Occipital lobe (tissue), 2 donors: ENCODE measurements around the gene MICALL1. TPM values are rescaled to one million over a fixed set of nuclear protein-coding genes. Genes with fewer than 3 reads are reported as not detected.
"Not testable (repeated sequence)": the region's sequence is repeated elsewhere in the genome, so short reads cannot be mapped to it uniquely, and the experiment has no call there.

Experiments
- DNase-seq: peaks from one replicate; lab custom pipeline; 2025; lab: John Stamatoyannopoulos, UW
- total RNA-seq: library from RNA; depleted of rRNA; stranded (reverse); fragments of >200 nt; gene quantifications from one replicate; pipeline ENCODE4 v1.2.3, GENCODE V29; 2014

MICALL1 gene
- total RNA-seq, 1 donor from 2014 or later: 22.9 TPM

GRCh38 chr22:37954686-37955085 lies 48.6 kb downstream of the MICALL1 start:
- DNase-seq: no peak

- not testable (repeated sequence) for DNase-seq
Observed at GRCh38 chr22:37955825-37956397, 49.8 kb downstream of the MICALL1 start.

DNA sequence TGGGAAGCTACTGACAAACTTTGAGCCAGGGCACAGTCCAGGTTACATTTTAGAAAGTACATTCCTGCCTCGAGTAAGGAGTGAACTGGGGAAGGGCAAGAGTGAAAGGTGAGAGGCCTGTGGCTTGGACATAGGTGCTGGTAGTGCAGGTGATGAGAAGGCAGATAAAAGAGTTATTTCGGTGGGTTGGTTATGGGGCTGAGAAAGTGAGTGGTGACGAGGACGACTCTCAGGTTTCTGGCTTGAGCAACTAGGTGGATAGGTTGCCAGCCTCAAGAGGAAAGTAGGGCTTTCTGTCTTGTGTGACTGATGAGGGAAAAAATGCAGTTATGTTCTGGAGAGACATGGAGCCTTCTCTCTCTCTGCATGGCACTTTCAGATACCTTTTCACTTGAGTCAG lies 51.1 kb downstream of the MICALL1 start:
- DNase-seq: no peak

GRCh38 chr22:37959231-37959825 lies 53.2 kb downstream of the MICALL1 start:
- no peak for DNase-seq

DNA sequence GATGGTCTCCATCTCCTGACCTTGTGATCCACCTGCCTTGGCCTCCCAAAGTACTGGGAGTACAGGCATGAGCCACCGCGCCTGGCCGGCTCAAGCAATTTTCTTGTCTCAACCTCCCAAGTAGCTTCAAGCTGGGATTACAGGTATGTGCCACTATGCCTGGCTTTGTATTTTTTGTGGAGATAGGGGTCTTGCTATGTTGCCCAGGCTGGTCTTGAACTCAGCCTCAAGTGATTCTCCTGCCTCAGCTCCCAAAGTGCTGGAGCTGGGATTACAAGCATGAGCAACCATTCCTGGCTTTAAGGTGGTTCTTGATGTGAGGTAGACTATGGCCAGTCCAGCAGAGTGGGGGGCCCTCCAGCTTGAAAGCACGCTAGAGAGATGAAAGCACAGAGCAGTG lies 55.0 kb downstream of the MICALL1 start:
- DNase-seq: no peak

GRCh38 chr22:37965940-37966664 lies 60.0 kb downstream of the MICALL1 start:
- DNase-seq: no peak

- no peak for DNase-seq
Observed at GRCh38 chr22:37967147-37967546, 61.0 kb downstream of the MICALL1 start.

DNA sequence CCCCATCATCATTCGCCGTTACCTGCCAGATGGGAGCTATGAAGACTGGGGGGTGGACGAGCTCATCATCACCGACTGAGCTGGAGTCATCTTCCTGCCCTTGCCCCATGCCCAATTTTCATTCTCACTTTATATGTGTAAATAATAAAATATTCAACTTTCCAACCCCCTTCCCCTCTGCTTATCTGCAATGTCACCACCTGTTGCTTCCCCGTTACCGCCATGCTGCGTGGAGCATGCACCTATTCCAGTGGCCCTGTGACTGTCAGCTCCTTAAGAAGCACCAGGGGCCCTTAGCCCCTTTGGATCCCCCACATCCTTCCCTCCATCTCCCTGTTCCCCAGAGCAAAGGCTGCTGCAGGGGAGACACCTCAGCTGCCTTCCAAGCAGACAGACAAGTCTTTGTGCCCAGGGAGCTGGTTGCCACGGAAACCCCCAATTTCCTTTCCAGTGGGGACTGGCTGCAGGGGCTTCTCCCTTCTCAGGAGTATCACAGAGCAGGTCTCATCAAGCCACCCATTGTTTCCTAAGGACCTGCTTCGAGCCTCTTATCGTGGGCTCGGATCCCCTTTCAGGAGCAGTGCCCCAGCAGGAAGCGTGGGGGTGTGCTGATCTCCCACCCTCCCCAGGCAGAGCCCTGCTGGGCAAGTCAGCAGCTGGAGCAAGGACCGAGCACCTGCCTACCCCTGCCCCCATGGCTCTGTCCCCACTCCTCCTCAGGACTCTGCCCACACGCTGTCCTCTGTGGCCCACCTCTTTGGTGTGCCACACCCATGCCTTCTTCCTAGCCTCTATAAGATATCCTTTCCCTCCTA lies 61.7 kb downstream of the MICALL1 start:
- DNase-seq: no peak

DNA sequence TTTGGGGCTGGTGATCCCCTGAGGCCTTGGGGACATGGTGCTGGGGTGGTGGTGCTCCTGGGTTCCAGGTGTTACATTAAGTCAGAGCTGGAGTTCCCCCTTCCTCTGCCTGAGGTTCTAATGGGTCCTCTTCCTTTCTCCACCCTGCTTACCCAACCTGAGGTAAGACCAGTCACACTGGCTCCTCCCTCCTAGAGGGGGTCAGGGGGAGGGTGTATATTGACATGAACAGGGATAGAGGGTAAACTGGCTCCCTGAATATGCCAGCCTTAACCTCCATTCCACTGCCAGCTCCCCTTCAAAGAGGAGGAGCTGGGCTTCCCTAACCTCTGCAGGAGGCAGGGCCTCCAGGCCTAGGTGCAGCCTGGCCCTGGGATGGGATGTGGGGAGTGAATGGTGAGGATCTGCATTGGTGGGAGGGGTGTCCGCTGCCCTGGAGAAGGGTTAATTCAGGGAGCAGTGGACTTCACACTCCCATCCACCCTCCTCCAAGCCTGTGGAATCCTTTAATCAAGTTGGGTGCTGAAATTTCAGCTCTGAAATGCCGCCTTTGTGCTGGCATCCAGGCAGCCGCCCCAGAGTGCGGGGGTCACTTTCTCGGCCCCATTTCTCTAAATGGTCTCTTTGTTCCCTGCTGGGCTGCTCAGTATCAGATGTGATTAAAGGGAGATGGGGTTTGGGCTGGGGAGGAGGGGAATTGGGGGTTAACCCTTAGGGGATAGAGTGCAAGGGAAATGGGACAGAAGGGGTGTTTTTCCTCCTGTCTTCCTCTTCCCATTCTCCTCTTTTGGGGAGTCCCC lies 62.6 kb downstream of the MICALL1 start:
- DNase-seq: peak; percentile 51

- no peak for DNase-seq
Observed at GRCh38 chr22:37970864-37971263, 64.8 kb downstream of the MICALL1 start.

- DNase-seq: no peak
Observed at GRCh38 chr22:37971475-37972434, 65.7 kb downstream of the MICALL1 start.

- no peak for DNase-seq
Observed at GRCh38 chr22:37972527-37972926, 66.4 kb downstream of the MICALL1 start.

DNA sequence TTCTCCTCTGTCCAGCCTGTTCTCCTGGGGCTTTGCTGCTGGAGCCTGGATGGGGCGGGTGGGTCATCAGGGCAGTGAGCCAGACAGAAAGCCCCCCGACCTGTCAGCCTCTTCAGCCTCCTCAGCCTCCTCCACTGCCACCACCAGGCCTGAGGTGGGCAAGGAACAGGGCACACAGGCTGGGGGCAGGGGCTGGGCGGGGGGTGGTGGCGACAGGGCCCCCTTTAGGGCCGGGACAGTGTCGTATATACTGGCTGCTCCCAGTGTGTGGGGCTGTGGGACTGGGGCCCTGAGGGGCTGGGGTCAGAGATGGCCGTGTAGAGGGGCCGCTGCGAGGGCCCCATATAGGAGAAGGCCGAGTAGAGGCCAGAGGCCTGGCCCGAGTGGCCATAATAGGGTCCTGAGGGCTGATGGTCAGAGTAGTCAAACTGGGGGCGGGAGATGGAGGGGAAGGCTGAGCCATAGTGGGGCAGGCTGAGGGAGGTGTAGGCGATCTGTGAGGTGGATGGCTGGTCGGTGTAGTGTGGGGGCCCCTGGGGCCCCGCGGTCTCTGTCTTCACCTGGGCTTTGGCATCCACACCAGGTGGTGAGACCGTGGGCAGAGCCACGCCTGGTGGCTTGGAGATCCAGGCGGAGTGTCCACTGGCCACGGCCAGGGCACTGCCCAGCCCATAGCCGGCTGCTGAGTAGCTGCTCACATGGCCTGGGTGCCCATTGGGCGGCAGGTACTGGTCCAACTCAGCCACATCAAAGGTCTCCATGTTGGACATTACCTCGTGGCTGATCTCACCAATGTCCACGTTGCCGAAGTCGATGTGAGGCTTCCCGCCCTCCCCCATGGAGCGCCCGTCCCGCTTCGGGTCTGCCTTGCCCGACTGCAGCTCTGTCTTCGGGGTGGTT lies 67.4 kb downstream of the MICALL1 start:
- DNase-seq: no peak

DNA sequence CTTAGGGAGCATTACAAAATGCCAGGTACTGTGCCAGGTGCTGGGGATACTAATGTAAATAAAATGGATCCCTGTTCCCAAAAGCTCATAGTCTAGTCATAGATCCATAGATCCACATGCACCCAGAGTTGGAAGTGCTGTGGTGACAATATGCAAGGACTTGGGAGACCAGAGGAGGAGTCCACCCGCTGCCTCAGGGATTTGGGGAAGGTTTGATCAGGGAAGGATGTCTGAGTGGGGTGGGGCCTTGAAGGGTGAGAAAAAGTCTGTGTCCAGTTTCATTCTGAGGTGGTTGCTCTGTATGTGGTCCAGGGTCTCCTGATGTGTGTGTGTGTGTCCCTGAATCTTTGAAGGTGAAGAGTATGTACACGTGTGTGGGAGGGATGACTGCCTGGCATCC lies 69.1 kb downstream of the MICALL1 start:
- DNase-seq: no peak

GRCh38 chr22:37976022-37976421 lies 69.9 kb downstream of the MICALL1 start:
- DNase-seq: not testable (repeated sequence)

DNA sequence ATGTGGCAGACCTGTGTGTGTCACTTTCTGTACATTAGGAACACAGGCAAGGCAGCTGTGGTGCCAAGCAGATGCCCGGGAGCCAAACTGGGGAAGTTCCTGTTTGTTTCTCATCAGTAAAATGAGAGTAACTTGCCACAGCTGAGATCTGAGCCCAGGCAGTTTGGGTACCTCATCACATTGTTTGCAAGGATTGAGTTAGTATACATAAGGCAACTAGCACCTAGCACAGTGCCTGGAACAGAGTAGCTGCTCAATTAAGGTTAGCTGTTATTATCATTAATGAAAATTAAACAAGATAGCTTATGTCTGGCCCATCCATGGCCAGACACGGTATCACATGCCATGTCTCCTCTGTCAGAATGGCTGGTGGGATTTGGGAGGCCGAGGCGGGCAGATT lies 70.5 kb downstream of the MICALL1 start:
- no peak for DNase-seq

DNA sequence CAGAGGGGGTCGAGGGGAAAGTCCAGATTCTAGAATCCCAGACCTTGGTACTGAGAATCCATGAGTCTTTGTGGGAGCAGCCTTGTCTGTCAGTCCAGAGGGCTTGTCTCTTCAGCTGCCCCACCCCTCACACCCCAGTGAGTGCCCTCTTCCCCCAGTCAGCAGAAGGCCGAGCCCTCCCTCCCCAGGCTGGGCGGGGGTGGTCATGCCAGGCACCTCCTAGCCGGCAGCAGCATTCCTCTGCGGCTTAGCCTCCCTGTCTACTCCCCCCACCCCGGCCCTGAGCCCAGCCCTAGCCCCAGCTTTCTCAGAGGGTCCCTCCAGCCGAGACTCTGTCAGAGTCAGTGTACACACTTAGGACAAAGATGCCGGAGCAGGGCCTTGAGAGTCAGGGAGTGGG lies 73.7 kb downstream of the MICALL1 start:
- no peak for DNase-seq

GRCh38 chr22:37981282-37982011 lies 75.3 kb downstream of the MICALL1 start:
- DNase-seq: no peak
